ENCODE data around the gene ZNF436. TPM values are rescaled to one million over a fixed set of nuclear protein-coding genes. Genes with fewer than 3 reads are reported as not detected.

Gene ZNF436
- total and polyA plus RNA-seq, 9 of the 15 experiments (the other 6 are each of a cell fraction or from before 2014, with no cell fraction given) = 2.1 to 11.3 (median 6.8) TPM

GRCh38 chr1:23368562-23369334 is 888 bp downstream of the ZNF436 start (continued):
- TF ChIP-seq NR4A1 (CRISPR knock-in tag; IDR thresholded peaks at IDR 0.05) (0 out of 2 replicates have a peak, but pooled peaks have one; percentile 82), NR4A1 (tag; IDR thresholded peaks at IDR 0.05) (no peak), NCOR1 (IDR thresholded peaks at IDR 0.05) (peak; percentile 59), ZNF511 (CRISPR knock-in tag; IDR thresholded peaks at IDR 0.05) (peak; percentile 88), KLF13 (tag; IDR thresholded peaks at IDR 0.05; ENCODE audit: borderline replicate concordance, low read depth) (peak; percentile 12; the same call in 1 of the 2 replicates), TAF1 (IDR thresholded peaks at IDR 0.05; ENCODE audit: control insufficient read depth, extremely low read depth, insufficient read depth, low read length, severe bottlenecking) (peak; percentile 80), RREB1 (CRISPR knock-in tag; IDR thresholded peaks at IDR 0.05) (0 out of 2 replicates have a peak, but pooled peaks have one; percentile 73), CEBPG (CRISPR knock-in tag; IDR thresholded peaks at IDR 0.05) (peak; percentile 84), CEBPG (tag; conservative IDR thresholded peaks at IDR 0.05 in 1 of 2, IDR thresholded peaks at IDR 0.05 in 1 of 2) (peak; percentile 66 to 85; a peak in 3 of 4 replicates), ZNF77 (CRISPR knock-in tag; IDR thresholded peaks at IDR 0.05) (no peak), RNF2 (IDR thresholded peaks at IDR 0.05) (peak; percentile 67), ZC3H11A (IDR thresholded peaks at IDR 0.05; ENCODE audit: low read depth, low read length) (no peak), DNMT1 (IDR thresholded peaks at IDR 0.05) (peak; percentile 84; the same call in 1 of the 2 replicates), TGIF2 (CRISPR knock-in tag; IDR thresholded peaks at IDR 0.05) (no peak), SIRT6 (IDR thresholded peaks at IDR 0.05; ENCODE audit: low read depth, low read length) (no peak), ZNF175 (CRISPR knock-in tag; IDR thresholded peaks at IDR 0.05; ENCODE audit: low read depth) (peak; percentile 83), TEAD1 (CRISPR knock-in tag; IDR thresholded peaks at IDR 0.05) (no peak; a peak in 1 of 4 replicates), TEAD2 (tag; IDR thresholded peaks at IDR 0.05) (no peak), YBX1 (IDR thresholded peaks at IDR 0.05) (no peak), SRF (CRISPR knock-in tag; IDR thresholded peaks at IDR 0.05) (peak in 1 of 2 experiments; percentile 50; a peak in 2 of 4 replicates), HEY1 (CRISPR knock-in tag; IDR thresholded peaks at IDR 0.05; ENCODE audit: borderline replicate concordance) (no peak)
